Keratinocyte (primary cell): Measurements from ENCODE around the gene CCNY. TPM values are rescaled to one million over a fixed set of nuclear protein-coding genes. Genes with fewer than 3 reads are reported as not detected.

ENCODE experiments used
- DNase-seq: peaks from one replicate; pipeline ENCODE4 v3.0.0-alpha.2; 2011; ENCODE audit warnings: low read depth, missing footprints, low spot score
- FAIRE-seq: peaks from 2 replicates; lab custom pipeline; 2011; peaks lifted over from hg19 to GRCh38; lab: Jason Lieb, UNC
- H2AFZ ChIP-seq: 2 replicates; pipeline ENCODE4 v1.6.0; 2012; ENCODE audit warnings: low read length, control low read depth, inconsistent platforms; ENCODE audit not compliant: control insufficient read depth
- H3K27ac ChIP-seq: 2 replicates; pipeline ENCODE4 v1.5.1; 2011; ENCODE audit warnings: low read length; ENCODE audit not compliant: control insufficient read depth, insufficient read depth
- H3K27me3 ChIP-seq: 3 replicates; pipeline ENCODE4 v1.6.0; 2011; ENCODE audit warnings: low read length; ENCODE audit not compliant: control insufficient read depth, insufficient read depth; ENCODE audit errors: extremely low read depth
- H3K36me3 ChIP-seq, 2 experiments: 2 replicates in 1 of 2; 3 replicates in 1 of 2; pipeline ENCODE4 v1.5.1; 2011; ENCODE audit warnings: low read length in 2 of 2, mild to moderate bottlenecking in 1 of 2; ENCODE audit not compliant: control insufficient read depth in 2 of 2, insufficient read depth in 2 of 2; ENCODE audit errors: extremely low read depth in 1 of 2
- H3K4me1 ChIP-seq: 3 replicates; pipeline ENCODE4 v1.5.1; 2011; ENCODE audit warnings: low read length; ENCODE audit not compliant: control insufficient read depth, insufficient read depth; ENCODE audit errors: extremely low read depth
- H3K4me2 ChIP-seq: 3 replicates; pipeline ENCODE4 v1.6.0; 2011; ENCODE audit warnings: low read depth, low read length; ENCODE audit not compliant: control insufficient read depth, insufficient read depth; ENCODE audit errors: extremely low read depth
- H3K4me3 ChIP-seq, 3 experiments: fragments of 200-600 bp in 1 of 3; sonication (generic) in 1 of 3; 2 replicates in 2 of 3; 3 replicates in 1 of 3; pipeline ENCODE4 v1.5.1; 2011 to 2016; ENCODE audit warnings: low read length in 3 of 3, mild to moderate bottlenecking in 3 of 3, control low read depth in 2 of 3, inconsistent platforms in 1 of 3, low read depth in 1 of 3, mixed read lengths in 1 of 3, mixed run types in 1 of 3, moderate library complexity in 1 of 3; ENCODE audit not compliant: control insufficient read depth in 2 of 3, insufficient read depth in 2 of 3; ENCODE audit errors: extremely low read depth in 1 of 3
- H3K79me2 ChIP-seq: 2 replicates; pipeline ENCODE4 v1.6.0; 2012; ENCODE audit warnings: low read length; ENCODE audit not compliant: control insufficient read depth, insufficient read depth
- H3K9ac ChIP-seq: 3 replicates; pipeline ENCODE4 v1.6.0; 2011; ENCODE audit warnings: low read length; ENCODE audit not compliant: control insufficient read depth, insufficient read depth; ENCODE audit errors: extremely low read depth
- H3K9me1 ChIP-seq: 3 replicates; pipeline ENCODE4 v1.6.0; 2011; ENCODE audit warnings: low read length; ENCODE audit not compliant: control insufficient read depth, insufficient read depth; ENCODE audit errors: extremely low read depth
- H3K9me3 ChIP-seq: 2 replicates; pipeline ENCODE4 v1.5.1; 2012; ENCODE audit warnings: low read depth, low read length; ENCODE audit not compliant: control insufficient read depth
- H4K20me1 ChIP-seq: 3 replicates; pipeline ENCODE4 v1.6.0; 2011; ENCODE audit warnings: low read length; ENCODE audit not compliant: control insufficient read depth, insufficient read depth; ENCODE audit errors: extremely low read depth
- EZH2 ChIP-seq: IDR thresholded peaks from one replicate; pipeline ENCODE4 v1.6.1; 2012; ENCODE audit warnings: inconsistent platforms, mild to moderate bottlenecking, low read length, moderate library complexity
- dilution Hi-C: fragments of 300-500 bp; cut with MboI; formaldehyde crosslinking; loops from one replicate; pipeline ENCODE4 v1.7.0; 2020; ENCODE audit warnings: low sequenced_read_pairs; ENCODE audit not compliant: extremely low pct_ligation_motif_present
- polyA plus RNA-seq, 5 experiments: library from polyadenylated mRNA; depleted of rRNA in 3 of 5; stranded (reverse) in 3 of 5; stranded (forward) in 1 of 5; unstranded in 1 of 5; fragments of >200 nt; gene quantifications; 1 replicate in 1 of 5; 2 replicates in 3 of 5; 3 replicates in 1 of 5; pipeline versions ENCODE4 v1.2.1 to v1.2.3, GENCODE V29; 2011 to 2012; ENCODE audit warnings: missing spikeins in 2 of 5, low read depth in 1 of 5, low replicate concordance in 1 of 5
- TF ChIP-seq, protein P1 (sequence below), 3 experiments: IDR thresholded peaks in 1 of 3; conservative IDR thresholded peaks in 1 of 3; optimal IDR thresholded peaks in 1 of 3; 2 replicates in 2 of 3; 3 replicates in 1 of 3; pipeline versions ENCODE3 to v1.5.1; 2011; ENCODE audit warnings: low read length in 3 of 3, mild to moderate bottlenecking in 3 of 3, moderate library complexity in 2 of 3, control low read depth in 1 of 3, inconsistent platforms in 1 of 3; ENCODE audit not compliant: insufficient read depth in 2 of 3; ENCODE audit errors: extremely low read depth in 1 of 3

The CCNY gene
- polyA plus RNA-seq, 1 donor (not counting 4 experiments of a cell fraction or from before 2014, with no cell fraction given): 58.9 TPM

- dilution Hi-C loops: no loop called here
- peaks cover 24% of the 10 kb centered on the region for H3K4me1 ChIP-seq
- peaks cover 0 to 2% of the 10 kb centered on the region in 2 experiments for H3K36me3 ChIP-seq
These were observed 6.8 kb upstream of the CCNY start for GRCh38 chr10:35329520-35329919.

GRCh38 chr10:35331894-35332640, 4.2 kb upstream of the CCNY start:
- Histone ChIP-seq H3K79me2 (peaks cover 58% of the 10 kb centered on the region), H3K27ac (peak overlapping the region; percentile 90), H3K36me3 (peaks cover 0 to 2% of the 10 kb centered on the region in 2 experiments), H3K9me3 (no peaks in the 10 kb centered on the region), H3K4me1 (peaks cover 26% of the 10 kb centered on the region), H3K9me1 (no peaks in the 10 kb centered on the region), H3K27me3 (no peaks in the 10 kb centered on the region), H3K9ac (peak overlapping the region; percentile 66), H3K4me2 (peak overlapping the region; percentile 72), H4K20me1 (peaks cover 2% of the 10 kb centered on the region), H2AFZ (peak overlapping the region; percentile 32), H3K4me3 (peak overlapping the region in 1 of 3 experiments; percentile 7)
- FAIRE-seq (peak; percentile 97), DNase-seq (peak; percentile 54)
- dilution Hi-C loops: no loop called here
- no peak for TF ChIP-seq EZH2
- TF ChIP-seq, protein P1, sequence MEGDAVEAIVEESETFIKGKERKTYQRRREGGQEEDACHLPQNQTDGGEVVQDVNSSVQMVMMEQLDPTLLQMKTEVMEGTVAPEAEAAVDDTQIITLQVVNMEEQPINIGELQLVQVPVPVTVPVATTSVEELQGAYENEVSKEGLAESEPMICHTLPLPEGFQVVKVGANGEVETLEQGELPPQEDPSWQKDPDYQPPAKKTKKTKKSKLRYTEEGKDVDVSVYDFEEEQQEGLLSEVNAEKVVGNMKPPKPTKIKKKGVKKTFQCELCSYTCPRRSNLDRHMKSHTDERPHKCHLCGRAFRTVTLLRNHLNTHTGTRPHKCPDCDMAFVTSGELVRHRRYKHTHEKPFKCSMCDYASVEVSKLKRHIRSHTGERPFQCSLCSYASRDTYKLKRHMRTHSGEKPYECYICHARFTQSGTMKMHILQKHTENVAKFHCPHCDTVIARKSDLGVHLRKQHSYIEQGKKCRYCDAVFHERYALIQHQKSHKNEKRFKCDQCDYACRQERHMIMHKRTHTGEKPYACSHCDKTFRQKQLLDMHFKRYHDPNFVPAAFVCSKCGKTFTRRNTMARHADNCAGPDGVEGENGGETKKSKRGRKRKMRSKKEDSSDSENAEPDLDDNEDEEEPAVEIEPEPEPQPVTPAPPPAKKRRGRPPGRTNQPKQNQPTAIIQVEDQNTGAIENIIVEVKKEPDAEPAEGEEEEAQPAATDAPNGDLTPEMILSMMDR (optimal IDR thresholded peaks at IDR 0.05 in 1 of 3, IDR thresholded peaks at IDR 0.05 in 1 of 3, conservative IDR thresholded peaks at IDR 0.05 in 1 of 3; ENCODE audit: extremely low read depth in 1 of 3, insufficient read depth in 2 of 3, low read length in 3 of 3): no peak

More at GRCh38 chr10:35329520-35329919, 6.8 kb upstream of the CCNY start:
- Histone ChIP-seq H3K27me3 (no peaks in the 10 kb centered on the region), H3K4me2 (no peak overlapping the region), H3K9me3 (no peaks in the 10 kb centered on the region), H3K79me2 (peaks cover 46% of the 10 kb centered on the region), H4K20me1 (peaks cover 2% of the 10 kb centered on the region), H2AFZ (no peak overlapping the region), H3K27ac (no peak overlapping the region), H3K4me3 (no peak overlapping the region), H3K9ac (no peak overlapping the region), H3K9me1 (no peaks in the 10 kb centered on the region)
- TF ChIP-seq EZH2: no peak
- TF ChIP-seq, protein P1 (optimal IDR thresholded peaks at IDR 0.05 in 1 of 3, IDR thresholded peaks at IDR 0.05 in 1 of 3, conservative IDR thresholded peaks at IDR 0.05 in 1 of 3; ENCODE audit: extremely low read depth in 1 of 3, insufficient read depth in 2 of 3, low read length in 3 of 3): no peak
- DNase-seq (no peak), FAIRE-seq (no peak)
